Parathyroid adenoma (tissue), 2 donors: ENCODE data around the gene SLC4A2.

ENCODE experiments used
- H2AFZ ChIP-seq: fragments of 300-600 bp; sonication (generic); one replicate; pipeline ENCODE4 v1.7.0; 2017; ENCODE audit warnings: antibody characterized with exemption, mild to moderate bottlenecking
- H3K27ac ChIP-seq: fragments of 300-600 bp; sonication (generic); one replicate; pipeline ENCODE4 v1.7.0; 2017
- H3K27me3 ChIP-seq: fragments of 300-600 bp; sonication (generic); one replicate; pipeline ENCODE4 v1.7.0; 2017; ENCODE audit warnings: low read length; ENCODE audit not compliant: control insufficient read depth, insufficient read depth
- H3K36me3 ChIP-seq: fragments of 300-600 bp; sonication (generic); one replicate; pipeline ENCODE4 v1.7.0; 2017; ENCODE audit warnings: low read length; ENCODE audit not compliant: control insufficient read depth, insufficient read depth
- H3K4me1 ChIP-seq: fragments of 300-600 bp; sonication (generic); one replicate; pipeline ENCODE4 v1.7.0; 2017; ENCODE audit warnings: control low read depth
- H3K4me2 ChIP-seq: fragments of 300-600 bp; sonication (generic); one replicate; pipeline ENCODE4 v1.7.0; 2017; ENCODE audit warnings: low read length
- H3K4me3 ChIP-seq: fragments of 300-600 bp; sonication (generic); one replicate; pipeline ENCODE4 v1.7.0; 2017; ENCODE audit warnings: low read depth, low read length
- H3K79me2 ChIP-seq: fragments of 300-600 bp; sonication (generic); one replicate; pipeline ENCODE4 v1.7.0; 2017; ENCODE audit warnings: control low read depth
- H3K9ac ChIP-seq: fragments of 300-600 bp; sonication (generic); one replicate; pipeline ENCODE4 v1.7.0; 2017; ENCODE audit warnings: mild to moderate bottlenecking
- H3K9me3 ChIP-seq: fragments of 300-600 bp; sonication (generic); one replicate; pipeline ENCODE4 v1.7.0; 2017; ENCODE audit warnings: low read length; ENCODE audit not compliant: control insufficient read depth
- TF ChIP-seq, protein P1 (sequence below): fragments of 300-600 bp; sonication (generic); IDR thresholded peaks from one replicate; pipeline ENCODE4 v1.7.0; 2017; ENCODE audit warnings: antibody characterized with exemption, mild to moderate bottlenecking
- donor health status: primary hyperparathyroidism.

The SLC4A2 gene

DNA sequence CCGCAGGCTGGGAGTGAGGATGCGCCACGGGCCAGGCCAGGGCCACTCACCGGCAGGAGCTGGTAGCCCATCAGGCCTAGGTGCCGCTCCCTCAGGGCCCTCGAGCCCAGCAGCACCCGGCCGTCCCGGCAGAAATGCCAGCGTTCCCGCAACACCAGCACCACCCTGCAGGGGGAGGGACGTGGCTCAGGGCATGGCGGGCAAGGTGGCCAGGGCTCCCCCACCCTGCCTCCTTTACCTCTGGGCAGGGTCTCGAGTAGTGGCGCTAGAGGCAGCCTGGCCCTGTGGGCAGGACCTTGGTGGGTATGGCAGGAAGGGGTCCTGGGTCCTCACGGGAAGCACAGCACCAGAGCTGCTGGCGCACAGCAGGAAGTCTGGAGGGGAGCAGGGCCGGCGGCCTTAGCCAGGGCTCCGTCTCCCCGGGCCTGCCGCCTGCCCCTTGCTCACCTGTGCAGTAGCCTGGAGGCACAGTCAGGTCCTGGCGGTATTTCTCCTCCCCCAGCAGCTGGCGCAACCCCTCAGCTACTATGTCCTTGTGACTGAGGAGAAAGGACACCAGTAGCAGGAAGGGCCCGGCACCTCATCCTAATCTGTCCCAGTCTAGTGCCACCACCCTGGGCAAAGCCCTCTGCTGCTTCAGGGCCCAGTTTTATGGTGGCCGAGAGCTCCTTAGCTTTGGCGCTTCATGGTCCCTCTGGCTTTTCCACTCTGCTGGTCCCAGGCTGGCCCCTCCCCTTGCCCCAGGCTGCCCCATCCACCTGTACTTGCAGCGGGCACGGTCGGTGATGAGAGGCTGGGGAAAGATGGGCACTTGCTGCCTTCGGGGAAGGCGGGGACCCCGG is 17.7 kb downstream of the SLC4A2 start:
- Histone ChIP-seq H3K36me3 (no peaks in the 10 kb centered on the region), H3K27me3 (no peaks in the 10 kb centered on the region), H3K4me1 (peaks cover 23% of the 10 kb centered on the region), H3K4me3 (no peak overlapping the region), H3K79me2 (peaks cover 10% of the 10 kb centered on the region), H3K9ac (no peak overlapping the region), H2AFZ (no peak overlapping the region), H3K27ac (peak overlapping the region; percentile 68), H3K4me2 (no peak overlapping the region), H3K9me3 (no peaks in the 10 kb centered on the region)
- TF ChIP-seq, protein P1, sequence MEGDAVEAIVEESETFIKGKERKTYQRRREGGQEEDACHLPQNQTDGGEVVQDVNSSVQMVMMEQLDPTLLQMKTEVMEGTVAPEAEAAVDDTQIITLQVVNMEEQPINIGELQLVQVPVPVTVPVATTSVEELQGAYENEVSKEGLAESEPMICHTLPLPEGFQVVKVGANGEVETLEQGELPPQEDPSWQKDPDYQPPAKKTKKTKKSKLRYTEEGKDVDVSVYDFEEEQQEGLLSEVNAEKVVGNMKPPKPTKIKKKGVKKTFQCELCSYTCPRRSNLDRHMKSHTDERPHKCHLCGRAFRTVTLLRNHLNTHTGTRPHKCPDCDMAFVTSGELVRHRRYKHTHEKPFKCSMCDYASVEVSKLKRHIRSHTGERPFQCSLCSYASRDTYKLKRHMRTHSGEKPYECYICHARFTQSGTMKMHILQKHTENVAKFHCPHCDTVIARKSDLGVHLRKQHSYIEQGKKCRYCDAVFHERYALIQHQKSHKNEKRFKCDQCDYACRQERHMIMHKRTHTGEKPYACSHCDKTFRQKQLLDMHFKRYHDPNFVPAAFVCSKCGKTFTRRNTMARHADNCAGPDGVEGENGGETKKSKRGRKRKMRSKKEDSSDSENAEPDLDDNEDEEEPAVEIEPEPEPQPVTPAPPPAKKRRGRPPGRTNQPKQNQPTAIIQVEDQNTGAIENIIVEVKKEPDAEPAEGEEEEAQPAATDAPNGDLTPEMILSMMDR = peak; percentile 22

DNA sequence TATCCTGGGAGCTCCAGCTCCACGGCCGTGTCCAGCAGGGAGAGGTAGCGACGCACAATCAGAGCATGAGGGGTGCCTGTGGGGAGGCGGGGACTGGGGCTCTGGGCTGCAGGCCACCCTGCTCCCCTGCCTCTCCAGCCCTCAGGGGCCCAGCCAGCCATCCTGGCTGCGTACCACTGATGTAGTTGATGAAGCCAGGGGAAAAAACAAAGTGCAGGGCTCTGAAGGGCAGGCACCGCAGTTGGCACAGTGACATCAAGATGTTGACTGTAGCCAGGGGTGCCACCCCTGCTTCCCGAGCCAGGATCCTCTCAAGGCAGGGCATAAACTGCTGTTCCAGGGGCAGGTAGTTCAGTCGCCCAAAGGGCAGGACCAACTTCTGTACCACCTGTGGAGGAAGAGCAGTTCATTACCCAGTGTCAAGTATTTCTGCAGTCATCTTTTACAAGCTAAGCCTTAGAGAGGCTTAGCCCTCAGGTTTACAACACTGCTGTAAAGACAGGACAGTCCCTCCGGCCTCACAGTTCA is 18.4 kb downstream of the SLC4A2 start:
- H3K4me3 ChIP-seq = no peak overlapping the region
- TF ChIP-seq, protein P1 = no peak
- H3K4me2 ChIP-seq = no peak overlapping the region
- peaks cover 26% of the 10 kb centered on the region for H3K4me1 ChIP-seq
- H3K27me3 ChIP-seq = no peaks in the 10 kb centered on the region
- peaks cover 10% of the 10 kb centered on the region for H3K79me2 ChIP-seq
- H3K36me3 ChIP-seq = no peaks in the 10 kb centered on the region
- no peaks in the 10 kb centered on the region for H3K9me3 ChIP-seq
- no peak overlapping the region for H3K9ac ChIP-seq
- no peak overlapping the region for H2AFZ ChIP-seq
- peak overlapping the region; percentile 68 for H3K27ac ChIP-seq

DNA sequence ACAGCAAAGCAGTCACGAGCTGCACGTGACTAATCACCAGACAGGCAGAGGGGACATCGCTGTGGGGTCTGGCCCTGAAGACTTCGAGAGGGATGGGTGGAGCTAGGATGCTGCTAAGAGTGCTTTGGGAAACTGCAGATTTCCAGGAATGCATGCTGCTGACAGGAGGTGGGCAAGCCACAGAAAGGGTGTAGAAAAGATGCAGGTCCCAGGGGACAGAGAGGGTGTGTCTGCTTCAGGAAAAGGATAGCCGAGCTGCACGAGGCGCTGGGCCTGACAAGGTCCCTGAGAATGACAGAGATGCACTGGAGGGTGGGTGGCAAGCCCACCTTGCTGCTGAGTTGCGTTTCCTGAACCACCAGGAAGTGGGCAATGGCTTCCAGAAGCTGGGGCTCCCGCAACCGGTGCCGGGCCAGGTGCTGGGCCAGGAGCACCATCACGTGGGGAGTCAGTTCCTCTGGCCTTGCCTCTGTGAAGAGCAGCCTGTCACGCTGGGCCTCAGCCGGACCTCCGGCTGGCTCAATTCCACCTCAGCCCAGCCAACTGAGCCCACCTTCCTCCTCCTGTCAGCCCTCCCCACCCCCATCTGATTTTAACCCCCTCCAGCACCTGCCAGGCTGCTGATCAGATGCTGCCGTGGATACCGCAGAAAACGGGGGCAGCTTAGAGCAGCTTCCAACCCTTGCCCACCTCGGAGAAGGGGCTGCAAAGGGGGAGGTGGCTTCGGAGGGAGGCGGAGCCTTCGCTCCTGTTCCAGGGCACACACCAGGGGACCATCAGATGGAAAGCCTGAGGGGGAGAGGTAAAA is 19.0 kb downstream of the SLC4A2 start:
- Histone ChIP-seq H3K36me3 (no peaks in the 10 kb centered on the region), H2AFZ (no peak overlapping the region), H3K9me3 (no peaks in the 10 kb centered on the region), H3K27me3 (no peaks in the 10 kb centered on the region), H3K4me2 (no peak overlapping the region), H3K27ac (no peak overlapping the region), H3K4me1 (peaks cover 26% of the 10 kb centered on the region), H3K79me2 (peaks cover 10% of the 10 kb centered on the region), H3K4me3 (no peak overlapping the region), H3K9ac (no peak overlapping the region)
- TF ChIP-seq, protein P1 = no peak

DNA sequence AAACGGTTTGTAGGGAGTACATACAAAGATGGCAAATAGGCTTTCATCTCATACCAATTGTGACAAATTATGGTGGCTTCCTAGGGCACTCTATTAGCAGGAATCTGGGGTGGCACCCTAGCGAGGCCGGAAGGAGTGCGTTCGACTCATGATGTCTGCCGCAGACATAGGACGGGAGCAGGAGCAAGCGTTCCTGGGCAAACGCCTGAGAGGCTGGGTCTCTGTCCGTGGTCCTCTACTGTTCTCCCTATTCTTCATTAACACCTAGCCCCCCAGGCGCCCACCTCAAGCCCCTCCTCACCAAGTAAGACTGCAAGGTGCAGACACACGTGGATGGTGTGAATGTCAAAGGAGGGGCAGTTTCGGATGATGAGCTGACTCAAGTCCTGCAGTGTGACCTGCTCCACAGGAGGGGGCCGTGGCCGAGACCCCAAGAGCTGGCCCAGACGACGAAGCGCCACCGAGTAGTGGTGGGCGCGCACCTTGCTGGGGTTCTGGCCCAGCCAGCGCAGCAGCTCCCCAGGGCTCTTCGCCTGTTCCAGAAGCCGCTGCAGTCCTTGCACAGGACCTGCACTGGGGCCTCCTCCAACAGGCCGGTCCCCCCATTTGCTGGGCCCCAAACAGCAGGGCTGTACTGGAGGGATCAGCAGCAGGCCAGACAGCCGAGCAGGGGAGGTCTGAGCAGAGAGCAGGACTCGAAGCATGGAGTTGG is 20.0 kb downstream of the SLC4A2 start:
- Histone ChIP-seq H3K4me1 (peaks cover 26% of the 10 kb centered on the region), H3K36me3 (no peaks in the 10 kb centered on the region)

More for the DNA sequence above, 20.0 kb downstream of the SLC4A2 start:
- H3K79me2 ChIP-seq = peaks cover 10% of the 10 kb centered on the region
- no peaks in the 10 kb centered on the region for H3K9me3 ChIP-seq
- H2AFZ ChIP-seq = no peak overlapping the region
- peak overlapping the region; percentile 96 for H3K27ac ChIP-seq
- peak overlapping the region; percentile 89 for H3K4me3 ChIP-seq
- no peak overlapping the region for H3K9ac ChIP-seq
- TF ChIP-seq, protein P1 = no peak
- H3K27me3 ChIP-seq = no peaks in the 10 kb centered on the region
- peak overlapping the region; percentile 98 for H3K4me2 ChIP-seq
